K562 treated with DMSO at 1 percent for 12 hours (cell line): ENCODE results near the gene MANF. TPM values are rescaled to one million over a fixed set of nuclear protein-coding genes. Genes with fewer than 3 reads are reported as not detected.

Source experiments
- total RNA-seq: library from RNA; unstranded; fragments of 300-600 nt; gene quantifications from 2 replicates; pipeline ENCODE4 v1.2.3, GENCODE V29; 2022; ENCODE audit not compliant: insufficient read depth

Gene MANF
- total RNA-seq = 52.0 and 60.6 TPM in 2 replicates

GRCh38 chr3:51384726-51385473, at the start of gene MANF:
Gene MANF (plus strand): TSS chr3:51385291. CDS start chr3:51385343, 52 bp downstream.

GRCh38 chr3:51391075-51391565, 6.0 kb downstream of the MANF start, which contains the start of gene RBM15B:
Gene RBM15B (plus strand): TSS chr3:51391285. CDS start chr3:51391400, 115 bp downstream.

Other genes with a start within 250 kb of the MANF start
- 8.2 and 14.4 TPM in 2 replicates for gene RBM15B, start 6.0 kb downstream of the MANF start, total RNA-seq
- 3.0 and 13.0 TPM in 2 replicates for gene DCAF1, start 114.7 kb downstream of the MANF start, total RNA-seq
- gene RAD54L2, start 153.4 kb downstream of the MANF start, total RNA-seq = 2.1 and 8.0 TPM in 2 replicates